Smooth muscle cell (in vitro differentiated cells): Measurements from ENCODE around the gene PPM1A. TPM values are rescaled to one million over a fixed set of nuclear protein-coding genes. Genes with fewer than 3 reads are reported as not detected.

Source experiments
- DNase-seq: peaks from one replicate; lab custom pipeline; 2025; ENCODE audit not compliant: unreplicated experiment; lab: John Stamatoyannopoulos, UW
- H2AFZ ChIP-seq: fragments of 200-600 bp; sonication (generic); 2 replicates; pipeline ENCODE4 v1.6.0; 2016; ENCODE audit warnings: antibody characterized with exemption, low read depth, mild to moderate bottlenecking
- H3F3A ChIP-seq: fragments of 200-600 bp; sonication (generic); 2 replicates; pipeline ENCODE4 v1.6.0; 2017; ENCODE audit warnings: antibody characterized with exemption, low read depth
- H3K27ac ChIP-seq: fragments of 200-600 bp; sonication (generic); 2 replicates; pipeline ENCODE4 v1.5.1; 2016; ENCODE audit warnings: low read depth, mild to moderate bottlenecking
- H3K27me3 ChIP-seq: fragments of 200-600 bp; sonication (generic); 2 replicates; pipeline ENCODE4 v1.6.1; 2016; ENCODE audit warnings: low read depth, mild to moderate bottlenecking
- H3K36me3 ChIP-seq: fragments of 200-600 bp; sonication (generic); 2 replicates; pipeline ENCODE4 v1.5.1; 2016; ENCODE audit warnings: low read depth
- H3K4me1 ChIP-seq: fragments of 200-600 bp; sonication (generic); 2 replicates; pipeline ENCODE4 v1.5.1; 2016; ENCODE audit warnings: low read depth
- H3K4me2 ChIP-seq: fragments of 200-600 bp; sonication (generic); 2 replicates; pipeline ENCODE4 v1.6.0; 2016; ENCODE audit warnings: mild to moderate bottlenecking
- H3K4me3 ChIP-seq: fragments of 200-600 bp; sonication (generic); 2 replicates; pipeline ENCODE4 v1.5.1; 2016; ENCODE audit warnings: mild to moderate bottlenecking
- H3K79me2 ChIP-seq: fragments of 200-600 bp; sonication (generic); 2 replicates; pipeline ENCODE4 v1.6.0; 2016; ENCODE audit warnings: low read depth, mild to moderate bottlenecking
- H3K9ac ChIP-seq: fragments of 200-600 bp; sonication (generic); 2 replicates; pipeline ENCODE4 v1.6.0; 2016; ENCODE audit warnings: low read depth
- H3K9me3 ChIP-seq: fragments of 200-600 bp; sonication (generic); replicated peaks from 2 replicates; pipeline ENCODE4 v1.5.1; 2016; ENCODE audit warnings: low read depth
- H4K20me1 ChIP-seq: fragments of 200-600 bp; sonication (generic); 2 replicates; pipeline ENCODE4 v1.6.0; 2016; ENCODE audit warnings: low read depth
- WGBS: methylation state at CpG from one replicate; pipeline ENCODE4 v1.1.7; 2016; ENCODE audit warnings: low lambda C conversion rate; 5-methylcytosine and 5-hydroxymethylcytosine counted together
- polyA plus RNA-seq: library from polyadenylated mRNA; unstranded; fragments of >200 nt; fragmentation: Nextera tagmentation; extraction: Ambion mirVana; gene quantifications from 2 replicates; pipeline ENCODE4 v1.2.1, GENCODE V29; 2016
- total RNA-seq: library from RNA; depleted of rRNA; stranded (reverse); fragments of >200 nt; gene quantifications from 2 replicates; pipeline ENCODE4 v1.2.3, GENCODE V29; 2014
- TF ChIP-seq, protein P1 (sequence below): fragments of 200-600 bp; sonication (generic); IDR thresholded peaks from 2 replicates; pipeline ENCODE4 v1.5.1; 2017; ENCODE audit warnings: borderline replicate concordance, mild to moderate bottlenecking, antibody characterized with exemption; ENCODE audit not compliant: insufficient read depth, poor library complexity, severe bottlenecking

PPM1A gene
- total and polyA plus RNA-seq, 2 experiments from 2014 or later: 17.5 to 30.0 TPM

DNA sequence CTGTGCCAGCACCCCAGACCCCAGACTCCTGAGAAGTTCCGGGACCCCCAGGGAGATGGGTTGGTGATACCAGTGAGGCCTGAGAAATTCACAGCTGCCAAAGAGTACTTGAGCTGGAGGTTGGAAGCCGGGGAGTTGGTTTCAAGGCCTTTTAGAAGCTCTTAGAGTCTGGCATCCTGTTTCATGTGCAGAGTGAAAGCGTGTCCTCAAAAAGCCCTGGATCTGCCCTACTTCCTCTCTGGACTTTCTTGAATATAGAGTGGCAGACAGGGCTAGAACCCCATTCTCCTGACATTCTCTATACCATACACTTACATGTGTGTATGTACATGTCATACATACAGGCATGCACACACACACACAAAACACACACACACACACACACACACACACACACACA lies 31.3 kb upstream of the PPM1A start:
- no peaks in the 10 kb centered on the region for H3K9me3 ChIP-seq
- H2AFZ ChIP-seq: no peak overlapping the region
- TF ChIP-seq, protein P1, sequence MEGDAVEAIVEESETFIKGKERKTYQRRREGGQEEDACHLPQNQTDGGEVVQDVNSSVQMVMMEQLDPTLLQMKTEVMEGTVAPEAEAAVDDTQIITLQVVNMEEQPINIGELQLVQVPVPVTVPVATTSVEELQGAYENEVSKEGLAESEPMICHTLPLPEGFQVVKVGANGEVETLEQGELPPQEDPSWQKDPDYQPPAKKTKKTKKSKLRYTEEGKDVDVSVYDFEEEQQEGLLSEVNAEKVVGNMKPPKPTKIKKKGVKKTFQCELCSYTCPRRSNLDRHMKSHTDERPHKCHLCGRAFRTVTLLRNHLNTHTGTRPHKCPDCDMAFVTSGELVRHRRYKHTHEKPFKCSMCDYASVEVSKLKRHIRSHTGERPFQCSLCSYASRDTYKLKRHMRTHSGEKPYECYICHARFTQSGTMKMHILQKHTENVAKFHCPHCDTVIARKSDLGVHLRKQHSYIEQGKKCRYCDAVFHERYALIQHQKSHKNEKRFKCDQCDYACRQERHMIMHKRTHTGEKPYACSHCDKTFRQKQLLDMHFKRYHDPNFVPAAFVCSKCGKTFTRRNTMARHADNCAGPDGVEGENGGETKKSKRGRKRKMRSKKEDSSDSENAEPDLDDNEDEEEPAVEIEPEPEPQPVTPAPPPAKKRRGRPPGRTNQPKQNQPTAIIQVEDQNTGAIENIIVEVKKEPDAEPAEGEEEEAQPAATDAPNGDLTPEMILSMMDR: no peak
- no peak overlapping the region for H3K9ac ChIP-seq
- H3K4me1 ChIP-seq: no peaks in the 10 kb centered on the region
- H4K20me1 ChIP-seq: no peaks in the 10 kb centered on the region
- no peaks in the 10 kb centered on the region for H3K27me3 ChIP-seq
- no peaks in the 10 kb centered on the region for H3F3A ChIP-seq
- H3K36me3 ChIP-seq: no peaks in the 10 kb centered on the region
- H3K4me3 ChIP-seq: no peak overlapping the region
- no peak for DNase-seq
- no peak overlapping the region for H3K4me2 ChIP-seq
- H3K27ac ChIP-seq: no peak overlapping the region
- H3K79me2 ChIP-seq: no peaks in the 10 kb centered on the region
- 89% methylated on average over 3 of the region's 3 CpGs for WGBS

DNA sequence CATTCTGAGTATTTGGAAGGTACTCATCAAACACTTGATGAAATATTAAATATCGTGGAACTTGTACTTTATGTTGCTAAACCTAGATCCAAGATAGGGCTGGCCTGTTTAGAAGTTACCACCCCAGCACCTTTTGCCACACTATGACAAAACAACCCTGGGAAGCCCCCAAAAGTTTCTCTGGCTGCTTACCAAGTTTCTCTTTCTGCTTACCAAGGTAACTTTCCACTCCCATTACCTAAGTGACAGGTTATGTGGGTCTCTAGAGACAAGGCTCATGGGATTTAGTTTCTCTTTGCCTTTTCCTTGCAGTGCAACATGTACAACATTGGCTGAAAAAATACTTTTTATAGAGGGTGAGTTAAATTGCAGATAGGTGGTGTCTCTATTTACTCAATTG lies 28.9 kb upstream of the PPM1A start:
- H3K79me2 ChIP-seq: no peaks in the 10 kb centered on the region
- H3K9ac ChIP-seq: no peak overlapping the region
- H3K36me3 ChIP-seq: no peaks in the 10 kb centered on the region
- TF ChIP-seq, protein P1: no peak
- H3K4me1 ChIP-seq: no peaks in the 10 kb centered on the region
- no peaks in the 10 kb centered on the region for H3F3A ChIP-seq
- no peak overlapping the region for H3K27ac ChIP-seq
- no peak overlapping the region for H2AFZ ChIP-seq
- 95% methylated on average over 1 of the region's 1 CpG for WGBS
- H3K4me2 ChIP-seq: no peak overlapping the region
- H3K4me3 ChIP-seq: no peak overlapping the region
- H3K9me3 ChIP-seq: no peaks in the 10 kb centered on the region
- no peaks in the 10 kb centered on the region for H3K27me3 ChIP-seq
- no peaks in the 10 kb centered on the region for H4K20me1 ChIP-seq
- no peak for DNase-seq

DNA sequence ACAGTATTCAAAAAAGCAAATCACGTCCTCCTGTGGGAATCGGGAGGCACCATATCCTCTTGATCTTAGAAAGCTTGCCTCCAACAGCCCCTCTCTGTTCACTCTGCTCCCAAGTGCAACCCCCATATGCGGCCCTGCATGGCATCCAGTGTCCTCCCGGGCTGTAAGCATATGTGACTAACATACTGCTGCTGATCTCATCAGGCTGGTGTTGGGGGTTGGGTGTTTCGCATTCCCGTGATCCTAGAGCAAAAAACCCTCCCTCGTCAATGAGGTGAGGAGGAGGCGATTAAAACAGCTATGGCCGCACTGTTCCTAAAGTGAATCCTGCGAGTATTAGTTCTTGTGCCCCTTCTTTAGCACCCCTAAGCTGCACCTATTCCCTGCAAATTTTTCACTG lies 28.1 kb upstream of the PPM1A start:
- no peak for DNase-seq
- Histone ChIP-seq H3K27me3 (no peaks in the 10 kb centered on the region), H3K9me3 (no peaks in the 10 kb centered on the region), H3K9ac (no peak overlapping the region), H3K4me1 (no peaks in the 10 kb centered on the region), H3K4me2 (no peak overlapping the region), H3K79me2 (no peaks in the 10 kb centered on the region), H3K36me3 (no peaks in the 10 kb centered on the region), H3K4me3 (no peak overlapping the region), H3F3A (no peaks in the 10 kb centered on the region), H4K20me1 (no peaks in the 10 kb centered on the region), H3K27ac (no peak overlapping the region), H2AFZ (no peak overlapping the region)
- 69% methylated on average over 10 of the region's 10 CpGs for WGBS
- TF ChIP-seq, protein P1: no peak

DNA sequence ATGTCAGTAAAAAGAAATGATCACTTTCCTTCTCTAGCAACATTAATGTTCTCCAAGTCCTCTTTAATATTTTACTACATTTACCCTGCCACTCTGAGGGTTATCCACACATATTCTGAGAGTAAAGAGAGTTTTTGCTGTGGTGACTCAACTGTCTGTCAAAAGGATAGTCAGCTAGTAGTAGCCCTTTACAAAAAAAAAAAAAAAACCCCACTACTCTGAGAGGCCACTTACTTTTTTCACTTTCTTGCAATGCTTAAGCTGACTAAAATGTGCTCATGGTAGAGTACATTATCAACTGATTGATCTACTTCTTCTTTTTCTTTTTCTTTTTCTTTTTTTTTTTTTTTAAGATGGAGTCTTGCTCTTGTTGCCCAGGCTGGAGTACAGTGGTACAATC lies 27.6 kb upstream of the PPM1A start:
- no peaks in the 10 kb centered on the region for H3K27me3 ChIP-seq
- no peaks in the 10 kb centered on the region for H3F3A ChIP-seq
- H3K27ac ChIP-seq: no peak overlapping the region
- H3K4me2 ChIP-seq: no peak overlapping the region
- no peak overlapping the region for H3K4me3 ChIP-seq
- no peaks in the 10 kb centered on the region for H3K79me2 ChIP-seq
- DNase-seq: no peak
- no peak overlapping the region for H3K9ac ChIP-seq
- H3K4me1 ChIP-seq: no peaks in the 10 kb centered on the region
- no peaks in the 10 kb centered on the region for H3K9me3 ChIP-seq
- no peak overlapping the region for H2AFZ ChIP-seq
- H3K36me3 ChIP-seq: no peaks in the 10 kb centered on the region
- no peaks in the 10 kb centered on the region for H4K20me1 ChIP-seq
- TF ChIP-seq, protein P1: no peak
